Activated B cell treated with CpG ODN at 0.5 μM for 24 hours (primary cell): ENCODE data around the gene UBE2E2. TPM values are rescaled to one million over a fixed set of nuclear protein-coding genes. Genes with fewer than 3 reads are reported as not detected.

ENCODE experiments used
- ATAC-seq: fragments of 200-7000 bp; cut with Tn5 transposase; one replicate; pipeline ENCODE4 v1.10.0; 2021; ENCODE audit warnings: low read depth, mild to moderate bottlenecking, moderate library complexity
- CTCF ChIA-PET: fragments of 350-600 bp; sonication (Branson Sonifier 250); formaldehyde crosslinking; loops from one replicate; lab custom pipeline; 2021; ENCODE audit warnings: antibody characterized with exemption; lab: Charles Lee
- POLR2A ChIA-PET: fragments of 350-600 bp; sonication (Branson Sonifier 250); formaldehyde crosslinking; loops from one replicate; lab custom pipeline; 2021; ENCODE audit warnings: antibody characterized with exemption; lab: Charles Lee
- DNase-seq: peaks from one replicate; pipeline ENCODE4 v3.0.0; 2022
- H3K27ac Mint-ChIP-seq: one replicate; pipeline ENCODE4 v1.8.0; 2020; ENCODE audit warnings: mixed read lengths
- H3K27me3 Mint-ChIP-seq: one replicate; pipeline ENCODE4 v1.8.0; 2021; ENCODE audit warnings: mixed read lengths
- H3K36me3 Mint-ChIP-seq: one replicate; pipeline ENCODE4 v1.8.0; 2021; ENCODE audit warnings: low read depth, mixed read lengths
- H3K4me1 Mint-ChIP-seq: one replicate; pipeline ENCODE4 v1.8.0; 2021; ENCODE audit warnings: mixed read lengths
- H3K4me3 Mint-ChIP-seq: one replicate; pipeline ENCODE4 v1.8.0; 2020; ENCODE audit warnings: mild to moderate bottlenecking, mixed read lengths
- H3K9me3 Mint-ChIP-seq: one replicate; pipeline ENCODE4 v1.8.0; 2020; ENCODE audit warnings: mixed read lengths
- CTCF ChIP-seq: fragments of 200-600 bp; IDR thresholded peaks from one replicate; pipeline ENCODE4 v1.8.0; 2022; ENCODE audit warnings: antibody characterized with exemption, mild to moderate bottlenecking
- intact Hi-C: fragments of 100-400 bp; cut with micrococcal nuclease; formaldehyde crosslinking; loops from one replicate; pipeline ENCODE4 v1.15.1; 2024
- total RNA-seq: library from RNA; stranded (reverse); gene quantifications from 2 replicates; pipeline ENCODE4 v1.2.3, GENCODE V29; 2022

The UBE2E2 gene
- total RNA-seq, 1 donor from 2014 or later = 48.5 TPM

- H3K36me3 Mint-ChIP-seq = peaks cover 26% of the 10 kb centered on the region
- no peaks in the 10 kb centered on the region for H3K27me3 Mint-ChIP-seq
- H3K4me1 Mint-ChIP-seq = peaks cover 30% of the 10 kb centered on the region
- ChIA-PET POLR2A (no interaction called here), CTCF (no interaction called here)
- no peak overlapping the region for H3K27ac Mint-ChIP-seq
- H3K4me3 Mint-ChIP-seq = no peak overlapping the region
- DNase-seq (no peak), ATAC-seq (no peak)
- intact Hi-C loops = no loop called here
- peaks cover 15% of the 10 kb centered on the region for H3K9me3 Mint-ChIP-seq
- TF ChIP-seq CTCF = no peak
Measured at GRCh38 chr3:23479026-23479425, 275.9 kb downstream of the UBE2E2 start.

- DNase-seq (no peak), ATAC-seq (no peak)
- POLR2A ChIA-PET = no interaction called here
- Mint-ChIP-seq H3K27ac (no peak overlapping the region), H3K36me3 (peaks cover 31% of the 10 kb centered on the region), H3K27me3 (no peaks in the 10 kb centered on the region), H3K4me1 (peaks cover 24% of the 10 kb centered on the region), H3K4me3 (no peak overlapping the region), H3K9me3 (peaks cover 18% of the 10 kb centered on the region)
- no peak for TF ChIP-seq CTCF
- CTCF ChIA-PET = no interaction called here
- intact Hi-C loops = no loop called here
Measured at GRCh38 chr3:23479615-23480328, 276.6 kb downstream of the UBE2E2 start.

GRCh38 chr3:23480329-23480714 lies 277.2 kb downstream of the UBE2E2 start:
- no peak for TF ChIP-seq CTCF
- POLR2A ChIA-PET = no interaction called here
- intact Hi-C loops = no loop called here
- ATAC-seq (no peak), DNase-seq (no peak)
- no peak overlapping the region for H3K4me3 Mint-ChIP-seq
- H3K27me3 Mint-ChIP-seq = no peaks in the 10 kb centered on the region
- H3K4me1 Mint-ChIP-seq = peaks cover 19% of the 10 kb centered on the region
- CTCF ChIA-PET = no interaction called here
- no peak overlapping the region for H3K27ac Mint-ChIP-seq
- H3K36me3 Mint-ChIP-seq = peaks cover 33% of the 10 kb centered on the region
- H3K9me3 Mint-ChIP-seq = peaks cover 18% of the 10 kb centered on the region

GRCh38 chr3:23481011-23481615 lies 278.0 kb downstream of the UBE2E2 start:
- CTCF ChIA-PET = no interaction called here
- Mint-ChIP-seq H3K9me3 (peaks cover 20% of the 10 kb centered on the region), H3K36me3 (peaks cover 40% of the 10 kb centered on the region), H3K27ac (no peak overlapping the region), H3K27me3 (no peaks in the 10 kb centered on the region), H3K4me3 (no peak overlapping the region), H3K4me1 (peaks cover 16% of the 10 kb centered on the region)
- ATAC-seq (no peak), DNase-seq (no peak)
- POLR2A ChIA-PET = no interaction called here
- TF ChIP-seq CTCF = no peak
- intact Hi-C loops = no loop called here

- Mint-ChIP-seq H3K4me3 (no peak overlapping the region), H3K27me3 (no peaks in the 10 kb centered on the region), H3K4me1 (peaks cover 16% of the 10 kb centered on the region), H3K27ac (no peak overlapping the region), H3K36me3 (peaks cover 45% of the 10 kb centered on the region), H3K9me3 (peaks cover 20% of the 10 kb centered on the region)
- ChIA-PET CTCF (no interaction called here), POLR2A (no interaction called here)
- DNase-seq = no peak
- intact Hi-C loops = no loop called here
- no peak for ATAC-seq
- TF ChIP-seq CTCF = no peak
Measured at GRCh38 chr3:23481616-23482278, 278.6 kb downstream of the UBE2E2 start.
